HG03039 (cell line): Measurements from ENCODE around the gene DMRTB1.

Experiments
- ATAC-seq: cut with Tn5 transposase; IDR thresholded peaks from one replicate; pipeline ENCODE4 v1.9.1; 2021; ENCODE audit warnings: mild to moderate bottlenecking, moderate library complexity; ENCODE audit not compliant: unreplicated experiment

DMRTB1 gene

DNA sequence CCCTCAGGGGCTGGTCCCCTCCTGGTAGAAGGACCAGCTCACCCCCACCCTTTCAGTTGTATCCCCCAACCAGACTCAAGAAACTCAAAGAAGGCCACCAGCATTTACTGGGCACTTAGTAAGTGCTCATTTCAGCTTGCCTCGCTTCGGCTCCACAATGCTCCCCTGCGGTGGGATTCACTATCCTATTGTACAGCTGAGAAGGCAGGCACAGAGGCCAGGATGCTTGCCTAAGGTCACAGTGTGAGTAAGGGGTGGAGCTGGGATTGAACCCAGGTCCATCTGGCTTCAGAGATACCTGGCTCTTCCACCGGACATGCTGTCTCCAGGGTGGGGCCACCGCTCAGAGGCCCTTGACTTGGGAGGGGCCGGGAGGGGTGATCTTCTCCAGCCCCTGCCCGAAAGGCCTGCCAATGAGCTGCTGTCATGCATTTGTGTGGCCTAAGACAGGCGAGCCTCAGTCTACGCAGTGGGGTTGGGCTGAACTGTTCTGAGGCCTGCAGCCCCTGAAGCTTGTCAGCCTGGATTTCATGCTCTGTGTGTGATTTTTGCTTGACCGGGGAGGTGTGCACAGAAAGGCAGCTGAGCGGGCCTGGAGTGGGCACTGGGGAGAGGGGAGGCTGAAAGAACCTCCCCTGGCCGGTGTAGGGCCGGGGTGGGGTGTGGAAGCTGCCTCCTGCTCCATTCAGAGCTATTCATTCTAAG is 48.1 kb downstream of the DMRTB1 start:
- ATAC-seq, result no peak

DNA sequence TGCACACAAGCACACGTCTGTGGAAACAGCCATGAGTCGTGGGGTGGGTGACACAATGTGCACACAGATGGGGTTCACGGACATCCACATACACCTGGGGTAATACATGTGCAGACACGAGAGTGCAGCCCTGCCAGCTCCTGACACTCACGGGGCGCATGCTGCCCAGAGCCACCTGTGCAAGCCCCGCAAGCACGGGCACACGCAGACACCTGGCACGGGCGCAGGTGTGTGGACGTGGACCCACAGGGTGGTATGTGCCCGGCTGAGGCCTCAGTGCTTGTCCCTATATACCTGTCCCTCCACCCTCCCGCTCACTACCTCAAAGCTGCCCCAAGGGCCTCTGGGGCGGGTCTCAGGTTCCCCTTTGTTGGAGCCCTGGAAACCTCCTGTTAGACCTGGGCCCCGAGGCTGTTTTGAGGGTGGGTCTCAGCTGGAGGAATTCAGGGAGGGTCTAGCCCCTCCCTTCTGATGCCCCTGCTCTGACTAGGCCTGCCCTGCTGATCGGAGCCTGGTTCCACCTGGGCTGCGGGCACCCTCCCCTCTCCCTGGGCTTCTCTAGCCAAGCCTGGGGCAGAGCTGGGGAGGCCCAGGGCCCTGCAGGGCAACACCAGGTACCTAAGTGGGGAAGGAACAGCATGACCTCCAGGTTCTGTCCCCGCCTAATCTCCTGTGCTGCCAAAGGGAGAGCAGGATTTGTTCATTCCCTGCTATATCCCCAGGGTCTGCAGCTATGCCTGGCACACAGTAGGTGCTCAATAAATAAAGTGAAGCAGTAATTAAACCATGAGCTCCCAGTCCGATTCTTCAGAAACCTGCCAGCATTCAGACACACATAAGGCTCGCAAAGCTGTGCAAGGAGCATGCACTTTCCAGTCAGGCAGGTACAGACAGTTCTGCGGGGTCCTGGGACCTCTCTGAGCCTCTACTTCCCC is 49.1 kb downstream of the DMRTB1 start:
- no peak for ATAC-seq

DNA sequence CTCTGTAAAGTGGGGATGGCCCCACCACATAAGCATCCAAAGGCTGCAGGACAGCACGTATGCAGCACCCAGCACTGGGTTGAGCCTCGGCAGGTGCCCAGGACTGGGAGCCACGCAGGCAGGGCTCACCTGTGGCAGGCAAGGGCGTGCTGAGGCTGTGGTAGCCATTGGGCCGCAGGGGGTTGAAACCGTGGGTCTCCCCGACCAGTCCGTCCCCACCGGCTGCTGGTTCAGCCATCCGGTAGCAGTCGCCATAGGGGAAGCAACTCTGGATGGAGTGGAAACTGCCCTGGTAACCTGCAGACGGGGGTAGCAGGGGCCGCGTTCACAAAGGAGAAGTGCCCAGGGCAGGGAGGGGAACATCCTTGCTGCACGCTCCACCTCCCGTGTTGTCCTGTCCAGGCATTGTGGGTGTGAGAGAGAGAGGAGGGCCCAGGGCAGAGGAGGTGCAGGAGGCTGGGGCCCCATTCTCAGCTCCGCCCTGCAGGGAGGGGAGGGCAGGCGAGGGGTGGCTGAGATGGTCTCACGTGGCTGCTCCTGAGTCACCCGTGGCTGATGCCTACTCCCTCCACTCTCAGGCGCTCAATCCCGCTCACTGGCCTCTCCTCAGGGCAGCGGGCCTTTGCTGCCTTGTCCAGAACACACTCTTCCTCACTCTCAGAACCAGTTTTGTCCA is 49.9 kb downstream of the DMRTB1 start:
- no peak for ATAC-seq

DNA sequence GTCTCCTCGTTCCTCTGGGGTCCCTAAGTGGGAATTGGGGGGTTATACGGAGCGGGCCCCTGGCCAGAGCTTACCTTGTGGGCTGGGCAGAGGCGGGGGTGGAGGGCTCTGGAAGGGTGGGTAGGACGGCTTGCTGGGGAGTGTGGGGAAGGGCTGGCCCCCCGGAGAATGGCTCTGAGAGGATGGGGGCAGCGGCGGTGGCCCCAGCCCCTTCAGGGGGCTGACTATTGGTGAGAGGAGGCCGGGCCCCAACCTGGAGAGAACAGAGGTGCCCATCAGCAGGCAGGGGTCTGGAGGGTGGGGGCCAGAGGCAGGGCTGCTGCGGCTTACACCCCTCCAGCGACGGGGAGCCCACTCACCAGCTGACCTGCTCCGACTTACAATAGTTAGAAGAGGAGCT is 50.6 kb downstream of the DMRTB1 start:
- ATAC-seq, result no peak

DNA sequence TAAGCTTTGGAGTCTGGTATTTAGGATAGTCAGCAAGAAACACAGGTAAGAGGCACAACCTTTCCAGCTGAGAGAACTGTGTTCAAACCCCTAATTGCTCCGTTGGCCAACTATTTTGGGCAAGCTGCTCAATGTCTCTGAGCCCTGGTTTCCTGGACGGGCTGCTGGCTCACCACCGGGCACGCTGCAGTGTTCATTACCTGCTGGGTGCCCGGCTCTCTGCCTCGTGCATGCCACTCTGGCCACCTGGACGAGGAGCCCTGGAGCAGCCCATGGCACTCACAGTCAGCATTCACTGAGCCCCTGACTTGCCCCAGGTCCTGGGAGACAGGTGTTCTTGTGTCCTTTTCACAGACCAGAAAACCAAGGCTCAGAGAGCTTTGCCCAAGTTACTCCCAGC is 51.0 kb downstream of the DMRTB1 start:
- no peak for ATAC-seq

DNA sequence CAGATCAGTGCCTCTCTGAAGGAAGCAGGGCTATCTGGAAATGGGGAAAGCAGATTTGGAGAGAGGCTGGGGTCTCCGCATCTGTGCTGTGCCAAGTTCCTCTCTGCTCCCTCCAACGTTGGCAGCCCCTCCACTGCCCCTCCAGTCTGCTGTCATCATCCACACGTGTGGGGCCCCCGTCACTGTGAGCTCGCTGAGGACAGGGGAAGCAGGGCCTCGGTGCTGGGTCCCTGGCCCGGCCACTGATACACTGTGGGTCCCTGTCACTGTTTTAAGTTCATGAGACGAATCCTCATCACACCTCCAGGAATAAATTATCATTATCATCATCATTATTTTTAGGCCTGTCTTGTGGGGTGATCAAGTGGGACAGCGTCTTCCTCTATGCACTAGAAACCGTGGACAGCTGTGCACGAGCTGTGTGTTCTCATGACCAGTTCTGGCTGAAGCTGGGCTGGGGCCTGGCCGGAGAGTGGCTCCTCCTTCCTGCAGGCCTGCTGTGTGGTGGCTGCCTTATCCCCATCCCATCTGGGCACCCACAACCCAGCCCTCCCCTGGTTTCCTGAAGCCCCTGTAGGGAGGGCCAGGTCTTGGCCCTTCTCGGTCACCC is 52.2 kb downstream of the DMRTB1 start:
- ATAC-seq, result no peak

DNA sequence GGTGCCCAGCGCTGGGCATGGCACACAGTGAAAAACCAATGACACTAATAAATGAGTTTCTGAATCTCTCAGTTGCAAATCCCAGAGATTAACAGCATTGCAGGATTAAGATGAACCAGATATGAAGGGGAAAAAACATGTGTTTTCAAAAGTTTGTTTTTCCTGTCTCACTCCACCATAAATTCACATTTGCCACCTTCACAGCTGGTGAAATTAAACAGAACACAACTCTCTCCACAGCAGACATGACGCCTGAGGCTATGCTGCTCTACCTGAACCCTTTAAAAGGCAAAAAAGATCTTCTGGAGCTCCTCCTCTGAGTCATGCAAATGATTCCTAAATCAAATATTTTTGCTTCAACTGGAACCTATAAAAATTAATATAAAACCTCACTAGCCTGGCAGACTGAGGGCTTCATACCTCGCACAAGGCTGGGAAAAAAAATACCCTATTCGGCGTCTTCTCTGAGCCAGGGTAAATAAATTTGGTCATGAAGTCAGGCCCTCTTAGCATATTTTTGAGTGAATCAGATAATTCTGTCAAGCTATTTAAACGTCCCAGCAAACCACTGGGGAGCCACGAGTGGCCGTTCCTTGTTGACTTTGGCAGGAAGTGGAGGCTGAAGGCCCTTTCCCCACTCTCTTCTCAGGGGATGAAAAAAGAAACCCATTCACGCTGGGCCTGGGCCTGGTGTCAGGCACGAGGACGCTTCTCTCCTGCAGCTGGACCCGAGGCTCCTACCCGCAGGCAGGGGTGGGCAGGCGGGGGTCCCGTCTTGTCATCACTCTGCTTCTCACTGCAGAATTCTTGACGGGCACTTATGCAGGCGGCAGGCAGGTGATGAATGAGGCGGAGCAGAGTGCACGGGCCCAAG is 53.0 kb downstream of the DMRTB1 start:
- no peak for ATAC-seq

DNA sequence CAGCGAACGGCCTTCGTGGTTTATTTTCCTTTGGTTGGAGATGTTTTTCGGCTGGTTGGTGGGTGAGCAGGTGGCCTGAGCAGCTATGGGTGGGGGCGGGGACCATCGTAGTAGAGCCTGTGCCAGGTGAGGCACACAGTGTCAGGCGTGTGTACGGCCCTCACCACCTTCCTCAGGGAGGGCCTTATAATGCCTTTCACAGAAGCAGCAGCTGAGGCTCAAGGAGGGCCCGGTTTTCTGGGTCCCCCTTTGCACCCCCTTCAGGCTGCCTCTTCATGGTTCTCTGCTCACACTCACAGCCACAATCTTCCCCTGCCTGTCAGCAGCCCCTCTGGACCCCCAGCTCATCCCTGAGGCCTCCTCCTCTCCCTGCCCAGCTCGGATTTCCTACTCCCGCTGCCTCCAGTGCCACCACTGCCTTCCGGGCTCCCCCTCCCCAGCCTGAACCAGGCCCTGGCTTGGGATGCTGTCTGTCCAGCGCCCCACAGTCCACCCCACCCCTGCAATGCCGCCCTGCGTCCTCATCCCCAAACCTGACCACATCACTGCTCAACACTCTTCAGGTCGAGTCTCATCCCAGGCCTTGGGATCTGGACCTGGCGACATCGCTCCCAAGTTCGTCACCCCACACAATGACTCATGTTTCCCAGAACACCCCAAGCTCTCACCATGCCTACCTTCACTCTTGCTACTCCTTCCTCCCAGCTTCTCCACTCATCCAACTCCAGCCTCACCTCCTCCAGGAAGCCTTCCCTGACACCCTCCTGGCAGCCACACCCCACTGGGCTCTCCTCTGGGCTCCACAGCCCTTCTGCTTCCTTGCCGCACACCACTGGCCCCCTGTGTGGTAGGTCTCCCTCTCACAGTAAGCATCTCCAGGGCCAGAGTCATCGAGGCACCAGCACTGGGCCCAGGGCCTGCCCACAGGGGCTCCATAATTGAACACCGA is 53.9 kb downstream of the DMRTB1 start:
- ATAC-seq, result no peak

DNA sequence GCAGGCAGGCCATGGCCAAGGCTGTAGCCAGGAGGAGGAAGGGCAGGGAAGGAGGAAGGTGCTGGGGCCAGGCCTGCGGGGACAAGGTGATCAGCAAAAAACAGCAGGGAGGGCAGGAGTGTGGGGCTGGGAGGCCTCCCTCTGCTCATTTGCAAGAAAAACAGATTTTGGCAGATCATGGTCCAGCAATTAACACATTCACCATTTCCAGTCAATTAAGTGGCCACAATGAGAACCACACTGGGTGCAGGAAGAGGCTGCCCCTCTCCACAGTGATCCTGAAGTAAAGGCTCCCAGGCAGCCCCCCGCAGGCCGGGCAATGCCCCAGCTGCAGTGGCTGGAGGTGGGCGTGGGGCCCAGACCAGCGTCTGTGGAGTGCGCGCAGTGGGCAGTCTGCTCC is 54.6 kb downstream of the DMRTB1 start:
- no peak for ATAC-seq

DNA sequence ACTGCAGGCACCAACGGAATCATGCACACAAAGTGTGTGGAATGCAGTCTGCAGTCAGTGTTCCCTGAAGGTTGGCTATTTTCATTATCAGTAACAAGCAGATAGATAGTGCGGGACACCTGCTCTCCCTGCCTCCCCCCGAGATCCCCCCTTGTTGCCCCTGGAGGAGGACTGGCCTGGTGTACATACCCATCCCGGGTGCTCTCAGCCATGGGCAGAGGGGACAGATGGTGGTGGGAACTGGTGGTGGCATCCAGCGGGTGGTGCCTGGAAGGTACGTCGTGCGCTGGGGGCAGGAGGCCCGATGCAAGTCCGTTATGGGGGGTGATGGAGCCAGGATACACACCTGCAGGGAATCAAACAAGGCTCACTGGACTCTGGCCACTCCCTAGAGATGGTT is 55.2 kb downstream of the DMRTB1 start:
- no peak for ATAC-seq

DNA sequence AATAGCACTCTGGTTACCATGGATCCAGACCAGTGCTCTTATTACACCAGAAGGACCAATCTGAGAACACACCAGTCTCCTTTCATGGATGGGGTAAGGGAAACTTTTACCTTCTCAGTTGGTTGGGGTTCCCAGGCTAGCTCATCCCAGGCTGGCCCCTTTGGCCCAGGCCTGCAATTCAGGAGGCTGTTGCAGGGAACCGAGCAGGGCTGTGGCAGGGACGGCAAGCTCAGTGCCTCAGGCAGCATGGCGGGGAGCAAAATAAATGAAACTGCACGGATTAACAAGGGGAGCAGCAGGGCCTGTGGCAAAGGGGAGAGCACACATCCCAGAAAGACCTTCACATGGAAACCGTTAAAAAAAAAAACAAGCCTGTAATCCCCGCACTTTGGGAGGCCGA is 57.0 kb downstream of the DMRTB1 start:
- ATAC-seq, result no peak
